GM23248 (cell line): ENCODE data around the gene TTC39B.

Source experiments
- EZH2 ChIP-seq: fragments of 200-600 bp; sonication (generic); IDR thresholded peaks from 2 replicates; pipeline ENCODE4 v1.6.1; 2018; ENCODE audit warnings: antibody characterized with exemption, mild to moderate bottlenecking; ENCODE audit not compliant: insufficient read depth, poor library complexity, severe bottlenecking
- EZH2phosphoT487 ChIP-seq: fragments of 200-600 bp; sonication (generic); IDR thresholded peaks from 2 replicates; pipeline ENCODE4 v1.6.1; 2018; ENCODE audit warnings: antibody characterized with exemption, moderate library complexity, mild to moderate bottlenecking, low read depth; ENCODE audit not compliant: insufficient read depth

DNA sequence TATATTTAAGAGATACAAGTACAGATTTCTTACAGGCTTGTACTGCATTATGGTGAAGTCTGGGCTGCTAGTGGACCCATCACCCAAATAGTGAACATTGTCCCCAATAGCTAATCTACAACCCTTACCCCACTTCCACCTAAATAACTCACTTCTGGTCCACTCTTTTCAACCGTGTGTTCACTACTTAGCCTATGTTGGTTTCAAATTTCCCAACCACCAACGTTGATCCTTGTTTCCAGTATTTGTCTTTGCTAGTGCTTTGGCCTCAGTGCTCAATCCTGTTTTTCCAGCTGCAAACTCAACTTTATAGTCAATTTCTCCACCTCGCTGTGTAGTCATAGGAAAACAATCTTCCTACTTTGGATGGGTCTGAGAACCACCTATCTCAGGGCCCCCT, 45.3 kb upstream of the TTC39B start:
- TF ChIP-seq EZH2phosphoT487 = no peak
- TF ChIP-seq EZH2 = no peak
